ENCODE data around the gene DCC.

GRCh38 chr18:52945552-52945951 is 605.6 kb downstream of the DCC start:
- TF ChIP-seq CTCF (IDR thresholded peaks at IDR 0.05; ENCODE audit: low read depth, low read length, poor library complexity, severe bottlenecking) (no peak), EZH2phosphoT487 (IDR thresholded peaks at IDR 0.05; ENCODE audit: borderline replicate concordance, low read length) (no peak)
